ENCODE results near the gene RELCH. TPM values are rescaled to one million over a fixed set of nuclear protein-coding genes. Genes with fewer than 3 reads are reported as not detected.

RELCH gene
- total RNA-seq, 8 experiments from 2014 or later = 24.1 to 41.9 (median 31.3) TPM

DNA sequence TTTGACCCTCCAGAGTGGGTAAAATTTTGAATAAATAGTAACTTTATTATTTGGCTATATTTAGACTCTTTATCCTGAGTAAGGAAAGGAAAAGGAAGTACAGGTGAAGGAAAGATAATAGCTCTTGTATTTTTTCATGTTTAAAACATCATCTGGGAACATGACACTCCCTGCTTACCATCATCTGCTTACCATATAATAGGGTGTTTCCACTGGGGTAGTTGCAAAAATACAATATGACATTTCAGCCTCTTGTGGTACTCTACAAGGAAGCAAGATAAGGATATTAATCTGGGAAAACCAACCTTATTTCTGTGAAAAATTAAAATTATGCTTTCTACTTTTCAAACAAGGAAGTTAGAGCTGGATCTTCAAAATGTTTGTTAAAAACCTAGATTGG lies 9.9 kb downstream of the RELCH start:
- H3K27ac ChIP-seq = no peak overlapping the region
- ATAC-seq (replicated peaks in 6 of 8) = peak in 2 of 8 experiments; percentile 41 to 77
- H3K4me3 ChIP-seq = no peak overlapping the region
- no peaks in the 10 kb centered on the region for H3K4me1 ChIP-seq (replicated peaks in 1 of 2)
- in situ Hi-C loops (cut with MboI; ENCODE audit: low pct_unique_long_range_greater_than_20kb in 2 of 9, low sequenced_read_pairs in 9 of 9, unreplicated experiment in 9 of 9) = loop anchor here in 2 of 9 experiments (25.0 kb wide), 2 partner anchors 365 to 390 kb away; no protein-coding TSS in a partner anchor

DNA sequence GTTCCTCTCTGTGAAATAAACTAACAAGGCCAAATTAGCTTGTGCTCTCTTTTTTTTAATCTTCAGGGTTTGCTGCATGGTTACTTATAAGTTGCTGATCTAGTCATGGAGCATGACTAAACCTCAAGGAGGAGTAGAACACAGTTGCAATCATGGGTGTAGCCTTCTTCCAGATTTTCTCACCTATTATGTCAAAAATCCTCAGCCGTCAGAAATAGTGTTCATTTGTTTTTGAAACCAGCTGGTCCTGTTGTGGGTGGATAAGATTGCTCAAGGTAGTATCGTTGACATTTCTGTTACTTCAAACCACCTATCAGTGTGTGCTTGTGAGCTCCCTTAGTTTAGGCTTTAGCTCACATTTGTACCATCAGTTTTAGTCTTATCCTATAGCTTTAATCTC lies 11.2 kb downstream of the RELCH start:
- H3K4me1 ChIP-seq (replicated peaks in 1 of 2) = no peaks in the 10 kb centered on the region
- peak in 2 of 8 experiments; percentile 21 to 50 for ATAC-seq (replicated peaks in 6 of 8)
- in situ Hi-C loops (cut with MboI; ENCODE audit: low pct_unique_long_range_greater_than_20kb in 2 of 9, low sequenced_read_pairs in 9 of 9, unreplicated experiment in 9 of 9) = loop anchor here in 2 of 9 experiments (25.0 kb wide), 2 partner anchors 364 to 389 kb away; no protein-coding TSS in a partner anchor
- no peak overlapping the region for H3K4me3 ChIP-seq
- 83 to 100% (median 89%) methylated on average over 1 to 2 of the region's 2 CpGs; no CpG with 5 or more reads in 4 of the 10 experiments for WGBS, 10 experiments
- H3K27ac ChIP-seq = no peak overlapping the region

DNA sequence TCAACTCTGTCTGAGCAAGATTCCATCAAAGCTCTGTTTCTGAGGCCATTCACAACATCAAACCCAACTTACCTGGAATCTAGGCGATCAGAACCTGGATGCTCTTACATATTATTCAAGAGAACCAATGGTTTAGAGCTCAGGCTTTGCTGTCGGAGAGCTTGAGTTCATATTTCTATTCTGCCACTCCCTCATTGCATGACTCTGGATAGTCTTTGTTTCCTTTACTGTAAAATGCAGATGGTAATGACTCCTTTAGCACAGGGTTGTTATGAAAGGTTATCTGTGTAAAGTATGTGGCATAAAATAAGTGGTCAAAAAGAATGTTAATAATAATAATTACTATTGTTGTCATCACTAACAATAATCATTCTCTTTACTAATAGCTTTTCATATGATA lies 12.6 kb downstream of the RELCH start:
- peak in 3 of 8 experiments; percentile 27 to 73 (median 59) for ATAC-seq (replicated peaks in 6 of 8)
- Histone ChIP-seq H3K4me1 (replicated peaks in 1 of 2) (no peaks in the 10 kb centered on the region), H3K4me3 (no peak overlapping the region), H3K27ac (no peak overlapping the region)
- in situ Hi-C loops (cut with MboI; ENCODE audit: low pct_unique_long_range_greater_than_20kb in 2 of 9, low sequenced_read_pairs in 9 of 9, unreplicated experiment in 9 of 9) = loop anchor here in 2 of 9 experiments (25.0 kb wide), 2 partner anchors 363 to 388 kb away; no protein-coding TSS in a partner anchor
- 60 to 93% (median 88%) methylated on average over 1 to 2 of the region's 2 CpGs; no CpG with 5 or more reads in 3 of the 10 experiments for WGBS, 10 experiments

DNA sequence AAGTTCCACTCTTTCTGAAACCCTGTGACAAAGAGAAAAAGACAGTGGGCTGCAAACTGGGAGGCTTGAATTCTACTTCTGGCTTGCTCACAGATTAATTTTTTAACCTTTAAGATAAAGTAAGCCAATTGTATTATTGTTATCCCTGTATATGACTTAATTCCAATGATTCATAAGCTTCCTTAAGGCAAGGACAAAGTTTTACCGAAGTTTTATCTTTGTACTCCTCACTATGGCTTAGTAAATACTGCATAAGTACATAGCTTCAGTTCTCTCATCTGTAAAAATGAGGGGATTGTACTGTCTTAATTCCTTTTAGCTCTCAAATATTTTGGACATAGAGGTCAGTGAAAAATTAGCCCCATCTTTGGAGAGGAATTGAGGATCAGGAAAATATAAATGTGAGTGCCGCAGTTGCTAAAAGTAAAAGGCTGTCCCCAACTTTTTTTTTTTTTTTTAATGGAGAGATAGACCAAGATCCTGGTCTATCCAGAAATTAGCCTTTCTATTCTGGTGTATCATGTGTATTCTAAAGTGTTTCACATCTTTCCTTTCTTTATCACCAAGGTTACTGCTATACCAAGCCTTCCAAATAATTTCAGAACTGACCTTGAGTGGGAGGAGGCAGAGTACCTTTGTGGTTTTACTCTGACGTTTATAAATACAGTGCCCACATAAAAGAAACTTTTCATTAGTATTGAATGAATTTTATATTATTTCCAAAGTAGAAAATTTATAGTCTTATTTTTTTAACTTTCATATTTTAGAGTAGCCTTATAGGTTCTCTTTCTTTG lies 13.3 kb downstream of the RELCH start:
- no peak for ATAC-seq (replicated peaks in 6 of 8)
- Histone ChIP-seq H3K4me1 (replicated peaks in 1 of 2) (no peaks in the 10 kb centered on the region), H3K4me3 (no peak overlapping the region), H3K27ac (no peak overlapping the region)
- WGBS, 10 experiments = 67 to 95% (median 84%) methylated on average over 1 to 3 of the region's 3 CpGs
- in situ Hi-C loops (cut with MboI; ENCODE audit: low pct_unique_long_range_greater_than_20kb in 2 of 9, low sequenced_read_pairs in 9 of 9, unreplicated experiment in 9 of 9) = no loop called here

DNA sequence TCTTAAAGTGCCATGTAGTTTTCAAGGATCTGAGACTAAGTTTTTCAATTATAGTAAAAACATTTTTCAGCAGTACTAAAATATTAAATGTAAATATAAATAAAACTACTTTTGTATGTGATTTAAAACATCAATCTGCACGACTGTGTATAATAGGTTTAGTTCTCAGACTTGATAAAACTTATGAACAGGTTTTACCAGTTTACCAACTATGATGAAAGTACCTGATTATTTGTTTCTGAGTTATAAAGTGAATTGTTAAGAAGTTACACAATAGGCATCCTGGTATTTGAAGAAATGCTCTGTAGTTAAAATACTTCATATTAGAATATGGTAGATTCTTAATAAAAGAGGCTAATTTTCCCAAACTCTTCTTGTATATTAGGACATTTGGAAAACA lies 14.8 kb downstream of the RELCH start:
- no peak for ATAC-seq (replicated peaks in 6 of 8)
- Histone ChIP-seq H3K27ac (no peak overlapping the region), H3K4me1 (replicated peaks in 1 of 2) (no peaks in the 10 kb centered on the region), H3K4me3 (no peak overlapping the region)
- WGBS, 10 experiments = 40 to 100% (median 83%) methylated on average over 1 of the region's 1 CpG; no CpG with 5 or more reads in 1 of the 10 experiments
- in situ Hi-C loops (cut with MboI; ENCODE audit: low pct_unique_long_range_greater_than_20kb in 2 of 9, low sequenced_read_pairs in 9 of 9, unreplicated experiment in 9 of 9) = no loop called here

DNA sequence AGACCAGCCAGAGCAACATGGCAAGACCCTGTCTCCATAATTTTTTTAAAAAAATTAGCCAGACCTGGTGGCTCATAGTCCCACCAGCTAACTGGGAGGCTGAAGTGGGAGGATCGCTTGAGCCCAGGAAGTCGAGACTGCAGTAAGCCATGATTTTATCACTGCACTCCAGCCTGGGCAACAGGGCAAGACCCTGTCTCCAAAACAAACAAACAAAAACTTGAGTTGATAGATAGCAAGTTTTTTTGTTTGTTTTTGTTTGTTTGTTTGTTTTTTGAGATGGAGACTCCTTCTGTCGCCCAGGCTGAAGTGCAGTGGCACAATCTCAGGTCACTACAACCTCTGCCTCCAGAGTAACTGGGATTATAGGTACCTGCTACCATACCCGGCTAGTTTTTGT lies 18.8 kb downstream of the RELCH start:
- 80 to 100% (median 96%) methylated on average over 1 to 4 of the region's 4 CpGs; no CpG with 5 or more reads in 1 of the 10 experiments for whole genome bisulfite sequencing, 10 experiments
- in situ Hi-C loops (cut with MboI; ENCODE audit: low pct_unique_long_range_greater_than_20kb in 2 of 9, low sequenced_read_pairs in 9 of 9, unreplicated experiment in 9 of 9) = no loop called here
- Histone ChIP-seq H3K4me3 (no peak overlapping the region), H3K4me1 (replicated peaks in 1 of 2) (no peaks in the 10 kb centered on the region), H3K27ac (no peak overlapping the region)
- no peak for ATAC-seq (replicated peaks in 6 of 8)

DNA sequence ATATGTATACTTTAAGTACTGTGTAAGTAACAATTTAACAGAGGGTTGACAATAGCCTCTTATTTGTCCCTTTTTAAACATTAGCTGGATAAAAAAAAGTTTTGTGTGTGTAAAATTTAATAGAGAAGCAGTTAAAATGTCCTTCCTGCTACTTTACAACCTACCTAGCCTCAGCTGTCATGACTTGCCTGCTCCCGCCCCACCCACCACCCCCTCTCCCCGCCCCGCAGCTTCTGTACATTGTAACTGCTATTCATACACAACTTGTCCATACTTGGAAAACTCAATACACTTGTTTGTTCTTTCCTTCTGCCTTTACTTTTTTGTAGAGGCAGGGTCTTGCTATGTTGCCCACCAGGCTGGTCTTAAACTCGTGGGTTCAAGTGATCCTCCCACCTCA lies 19.5 kb downstream of the RELCH start:
- in situ Hi-C loops (cut with MboI; ENCODE audit: low pct_unique_long_range_greater_than_20kb in 2 of 9, low sequenced_read_pairs in 9 of 9, unreplicated experiment in 9 of 9) = no loop called here
- Histone ChIP-seq H3K4me1 (replicated peaks in 1 of 2) (no peaks in the 10 kb centered on the region), H3K4me3 (no peak overlapping the region), H3K27ac (no peak overlapping the region)
- WGBS, 10 experiments = 40 to 100% (median 100%) methylated on average over 1 to 4 of the region's 4 CpGs; no CpG with 5 or more reads in 4 of the 10 experiments
- no peak for ATAC-seq (replicated peaks in 6 of 8)

DNA sequence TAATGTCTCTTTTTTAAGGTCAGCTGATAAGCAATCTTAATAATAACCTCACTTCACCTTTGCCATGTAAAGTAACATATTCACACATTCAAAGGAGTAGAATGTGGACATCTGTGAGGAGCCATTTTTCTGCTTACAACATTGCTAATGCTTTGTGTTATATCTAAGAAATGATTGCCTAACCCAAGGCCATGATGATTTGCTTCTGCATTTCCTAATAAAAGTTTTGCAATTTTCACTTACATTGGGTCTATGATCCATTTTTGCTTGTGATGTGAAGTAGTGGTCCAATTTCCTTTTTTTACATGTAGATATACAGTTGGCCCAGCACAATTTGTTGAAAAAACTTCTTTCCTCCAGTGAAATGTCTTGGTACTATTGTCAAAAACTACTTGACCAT lies 22.0 kb downstream of the RELCH start:
- Histone ChIP-seq H3K4me3 (no peak overlapping the region), H3K4me1 (replicated peaks in 1 of 2) (no peaks in the 10 kb centered on the region), H3K27ac (no peak overlapping the region)
- ATAC-seq (replicated peaks in 6 of 8) = no peak
- in situ Hi-C loops (cut with MboI; ENCODE audit: low pct_unique_long_range_greater_than_20kb in 2 of 9, low sequenced_read_pairs in 9 of 9, unreplicated experiment in 9 of 9) = no loop called here

DNA sequence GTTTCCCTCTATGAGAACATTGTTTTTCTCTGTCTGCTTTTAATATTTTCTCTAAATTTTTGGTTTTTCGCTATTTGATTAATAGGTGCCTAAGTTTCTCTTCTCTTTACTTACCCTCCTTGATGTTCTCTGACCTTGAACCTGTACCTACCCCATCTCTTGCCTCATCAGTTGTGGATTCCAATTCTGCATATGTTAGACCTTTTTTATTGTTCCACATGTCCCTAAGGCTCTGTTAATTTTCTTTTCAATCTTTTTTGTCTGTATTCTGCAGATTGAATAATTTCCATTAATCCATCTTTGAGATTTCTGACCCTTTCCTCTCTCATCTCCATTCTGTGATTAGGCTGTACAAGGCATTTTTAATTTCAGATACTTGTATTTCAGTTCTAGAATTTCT lies 23.1 kb downstream of the RELCH start:
- Histone ChIP-seq H3K4me1 (replicated peaks in 1 of 2) (no peaks in the 10 kb centered on the region), H3K4me3 (no peak overlapping the region), H3K27ac (no peak overlapping the region)
- WGBS, 10 experiments = 83 to 100% (median 98%) methylated on average over 1 of the region's 1 CpG
- no peak for ATAC-seq (replicated peaks in 6 of 8)
- in situ Hi-C loops (cut with MboI; ENCODE audit: low pct_unique_long_range_greater_than_20kb in 2 of 9, low sequenced_read_pairs in 9 of 9, unreplicated experiment in 9 of 9) = no loop called here

DNA sequence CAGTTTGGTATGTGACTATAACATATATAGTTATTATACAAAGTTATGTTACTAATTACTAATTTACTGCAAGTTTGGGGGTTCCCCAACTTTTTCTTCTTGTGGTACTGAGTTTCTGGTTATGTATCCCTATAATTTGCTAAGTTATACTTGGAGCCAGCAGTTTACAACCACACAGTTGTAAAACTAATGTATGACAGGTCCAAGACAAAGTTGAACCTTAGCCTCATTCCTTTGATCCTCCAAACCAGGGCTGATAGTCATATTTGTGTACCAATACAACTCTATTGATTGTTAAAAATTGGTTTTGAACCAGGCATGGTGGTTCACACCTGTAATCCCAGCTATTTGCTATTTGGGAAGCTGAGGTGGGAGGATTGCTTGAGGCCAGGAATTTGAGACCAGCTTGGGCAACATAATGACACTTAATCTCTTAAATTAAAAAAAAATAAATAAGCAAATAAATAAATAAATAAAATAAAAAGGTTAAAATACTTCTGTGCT lies 24.3 kb downstream of the RELCH start:
- ATAC-seq (replicated peaks in 6 of 8) = no peak
- H3K4me1 ChIP-seq (replicated peaks in 1 of 2) = no peaks in the 10 kb centered on the region
- in situ Hi-C loops (cut with MboI; ENCODE audit: low pct_unique_long_range_greater_than_20kb in 2 of 9, low sequenced_read_pairs in 9 of 9, unreplicated experiment in 9 of 9) = no loop called here
- no peak overlapping the region for H3K27ac ChIP-seq
- H3K4me3 ChIP-seq = no peak overlapping the region

DNA sequence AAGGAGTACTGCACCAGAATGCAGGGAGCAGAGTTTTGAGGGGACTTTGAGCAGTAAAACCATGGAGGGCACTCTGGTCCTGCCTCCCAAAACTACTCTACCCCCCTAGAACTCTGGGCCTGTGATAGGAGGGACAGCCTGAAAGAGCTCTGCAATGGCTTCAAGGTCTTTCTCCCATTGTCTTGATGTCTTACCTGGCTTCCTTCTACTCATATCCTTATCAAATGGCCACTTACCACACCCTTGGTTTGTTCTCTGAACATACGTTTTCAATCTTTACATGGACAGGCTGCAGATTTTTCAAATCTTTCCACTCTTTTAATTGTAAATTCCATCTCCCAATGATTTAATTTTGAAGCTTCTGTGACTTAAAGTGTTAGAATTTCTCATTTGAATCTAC lies 27.7 kb downstream of the RELCH start:
- 67 to 100% (median 91%) methylated on average over 1 of the region's 1 CpG; no CpG with 5 or more reads in 3 of the 10 experiments for WGBS, 10 experiments
- no peak for ATAC-seq (replicated peaks in 6 of 8)
- in situ Hi-C loops (cut with MboI; ENCODE audit: low pct_unique_long_range_greater_than_20kb in 2 of 9, low sequenced_read_pairs in 9 of 9, unreplicated experiment in 9 of 9) = no loop called here
- Histone ChIP-seq H3K27ac (no peak overlapping the region), H3K4me3 (no peak overlapping the region), H3K4me1 (replicated peaks in 1 of 2) (peaks cover 0 to 12% of the 10 kb centered on the region in 2 donors)

DNA sequence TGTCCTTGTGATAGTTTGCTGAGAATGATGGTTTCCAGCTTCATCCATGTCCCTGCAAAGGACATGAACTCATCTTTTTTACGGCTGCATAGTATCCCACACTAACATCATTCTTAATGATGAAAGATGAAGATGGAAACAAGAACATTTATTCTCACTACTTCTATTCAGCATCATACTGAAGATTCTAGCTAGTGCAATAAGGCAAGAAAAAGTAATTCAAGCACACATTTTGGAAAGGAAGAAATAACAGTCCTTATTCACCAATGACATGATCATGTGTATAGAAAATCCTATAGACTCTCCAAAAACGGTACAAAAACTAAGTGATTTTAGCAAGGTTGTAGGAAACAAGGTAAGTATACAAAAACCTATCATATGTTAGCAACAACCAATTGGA lies 37.2 kb downstream of the RELCH start:
- no peaks in the 10 kb centered on the region for H3K4me1 ChIP-seq (replicated peaks in 1 of 2)
- no peak overlapping the region for H3K4me3 ChIP-seq
- ATAC-seq (replicated peaks in 6 of 8) = no peak
- in situ Hi-C loops (cut with MboI; ENCODE audit: low pct_unique_long_range_greater_than_20kb in 2 of 9, low sequenced_read_pairs in 9 of 9, unreplicated experiment in 9 of 9) = no loop called here
- 100% methylated on average over 1 to 2 of the region's 2 CpGs for WGBS, 10 experiments
- H3K27ac ChIP-seq = no peak overlapping the region

DNA sequence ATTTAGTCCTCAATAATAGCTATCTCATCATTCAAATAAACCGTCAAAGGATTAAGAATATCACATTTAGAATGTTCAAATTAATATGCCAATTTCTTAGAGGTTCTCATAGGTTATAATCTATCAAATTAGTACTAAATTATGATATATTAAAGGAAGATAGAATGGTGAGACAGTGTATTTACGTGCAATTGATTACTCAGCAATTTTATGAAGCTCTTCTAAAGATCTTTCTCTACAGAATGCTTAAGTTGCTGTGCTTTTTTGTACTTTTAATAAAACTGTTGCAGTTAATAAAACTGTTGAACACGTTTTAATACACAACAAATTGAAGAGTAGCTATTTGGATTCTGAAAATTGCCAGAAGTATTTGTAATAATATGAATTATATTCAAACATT lies 39.0 kb downstream of the RELCH start:
- Histone ChIP-seq H3K4me1 (replicated peaks in 1 of 2) (no peaks in the 10 kb centered on the region), H3K27ac (no peak overlapping the region), H3K4me3 (no peak overlapping the region)
- in situ Hi-C loops (cut with MboI; ENCODE audit: low pct_unique_long_range_greater_than_20kb in 2 of 9, low sequenced_read_pairs in 9 of 9, unreplicated experiment in 9 of 9) = no loop called here
- 65 to 100% (median 93%) methylated on average over 1 to 3 of the region's 3 CpGs for WGBS, 10 experiments
- ATAC-seq (replicated peaks in 6 of 8) = no peak

DNA sequence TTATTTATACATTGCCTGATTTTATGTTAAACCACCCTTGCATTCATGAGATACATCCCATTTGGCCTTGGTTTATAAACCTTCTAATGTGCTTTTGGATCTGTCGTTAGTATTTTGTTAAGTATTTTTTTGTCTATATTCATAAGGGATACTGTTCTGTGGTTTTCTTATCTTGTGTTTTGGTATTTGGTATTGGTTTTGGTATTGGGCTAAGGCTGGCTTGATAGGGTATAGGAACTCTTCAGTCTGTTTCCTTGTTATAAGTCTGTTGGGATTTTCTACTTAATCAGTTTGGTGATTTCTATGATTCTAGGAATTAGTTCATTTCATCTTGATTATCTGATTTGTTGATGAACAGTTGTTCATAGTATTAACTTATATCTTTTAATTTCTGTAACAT lies 49.2 kb downstream of the RELCH start:
- H3K4me1 ChIP-seq (replicated peaks in 1 of 2) = no peaks in the 10 kb centered on the region
- in situ Hi-C loops (cut with MboI; ENCODE audit: low pct_unique_long_range_greater_than_20kb in 2 of 9, low sequenced_read_pairs in 9 of 9, unreplicated experiment in 9 of 9) = no loop called here
- H3K27ac ChIP-seq = no peak overlapping the region
- ATAC-seq (replicated peaks in 6 of 8) = no peak
- 91 to 100% (median 100%) methylated on average over 1 of the region's 1 CpG; no CpG with 5 or more reads in 4 of the 10 experiments for WGBS, 10 experiments
- no peak overlapping the region for H3K4me3 ChIP-seq
